Occipital lobe (tissue), 2 donors: ENCODE data around the gene ATP6AP1. TPM values are rescaled to one million over a fixed set of nuclear protein-coding genes. Genes with fewer than 3 reads are reported as not detected.
"Not testable (repeated sequence)": the region's sequence is repeated elsewhere in the genome, so short reads cannot be mapped to it uniquely, and the experiment has no call there.

Experiments
- DNase-seq: peaks from one replicate; lab custom pipeline; 2025; lab: John Stamatoyannopoulos, UW
- total RNA-seq: library from RNA; depleted of rRNA; stranded (reverse); fragments of >200 nt; gene quantifications from one replicate; pipeline ENCODE4 v1.2.3, GENCODE V29; 2014

Gene ATP6AP1, protein sequence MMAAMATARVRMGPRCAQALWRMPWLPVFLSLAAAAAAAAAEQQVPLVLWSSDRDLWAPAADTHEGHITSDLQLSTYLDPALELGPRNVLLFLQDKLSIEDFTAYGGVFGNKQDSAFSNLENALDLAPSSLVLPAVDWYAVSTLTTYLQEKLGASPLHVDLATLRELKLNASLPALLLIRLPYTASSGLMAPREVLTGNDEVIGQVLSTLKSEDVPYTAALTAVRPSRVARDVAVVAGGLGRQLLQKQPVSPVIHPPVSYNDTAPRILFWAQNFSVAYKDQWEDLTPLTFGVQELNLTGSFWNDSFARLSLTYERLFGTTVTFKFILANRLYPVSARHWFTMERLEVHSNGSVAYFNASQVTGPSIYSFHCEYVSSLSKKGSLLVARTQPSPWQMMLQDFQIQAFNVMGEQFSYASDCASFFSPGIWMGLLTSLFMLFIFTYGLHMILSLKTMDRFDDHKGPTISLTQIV
- 42.7 TPM for total RNA-seq

DNA sequence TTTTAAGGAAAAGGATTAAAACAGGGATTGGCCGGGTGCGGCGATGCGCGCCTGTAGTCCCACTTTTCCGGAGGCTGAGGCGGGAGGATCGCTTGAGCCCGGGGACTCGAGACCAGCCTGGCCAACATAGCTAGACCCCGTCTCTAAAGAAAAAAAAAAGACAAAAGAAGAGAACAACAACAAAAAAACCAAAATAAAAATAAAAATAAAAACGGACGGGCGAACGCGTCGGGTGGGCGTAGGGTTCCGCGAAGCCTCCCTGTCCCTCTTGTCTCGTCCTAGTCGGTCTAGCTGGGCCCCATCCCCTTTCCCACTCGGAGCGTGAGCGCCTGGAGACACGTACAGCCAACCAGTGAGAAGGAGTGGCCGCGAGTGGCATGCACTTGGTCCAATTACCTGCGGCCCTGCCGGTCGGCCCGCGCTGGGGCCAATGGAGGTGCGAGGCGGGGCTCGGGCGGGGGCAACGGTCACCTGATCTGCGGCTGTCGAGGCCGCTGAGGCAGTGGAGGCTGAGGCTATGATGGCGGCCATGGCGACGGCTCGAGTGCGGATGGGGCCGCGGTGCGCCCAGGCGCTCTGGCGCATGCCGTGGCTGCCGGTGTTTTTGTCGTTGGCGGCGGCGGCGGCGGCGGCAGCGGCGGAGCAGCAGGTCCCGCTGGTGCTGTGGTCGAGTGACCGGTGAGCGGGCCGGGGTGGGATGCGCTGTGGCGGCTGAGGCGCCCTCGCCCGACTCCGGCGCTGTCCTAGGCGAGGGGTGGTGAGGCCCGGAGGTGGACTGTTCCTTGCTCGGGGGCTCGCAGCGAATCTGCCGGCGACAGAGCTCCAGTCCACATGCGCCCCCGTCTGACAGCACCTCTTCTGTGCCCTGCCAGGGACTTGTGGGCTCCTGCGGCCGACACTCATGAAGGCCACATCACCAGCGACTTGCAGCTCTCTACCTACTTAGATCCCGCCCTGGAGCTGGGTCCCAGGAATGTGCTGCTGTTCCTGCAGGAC is at the start of gene ATP6AP1:
ATP6AP1 (plus strand) TSS at position 502 of the 996 bp plus-strand sequence; CDS start at position 518, 16 bp downstream.
- peak; percentile 83 for DNase-seq

DNA sequence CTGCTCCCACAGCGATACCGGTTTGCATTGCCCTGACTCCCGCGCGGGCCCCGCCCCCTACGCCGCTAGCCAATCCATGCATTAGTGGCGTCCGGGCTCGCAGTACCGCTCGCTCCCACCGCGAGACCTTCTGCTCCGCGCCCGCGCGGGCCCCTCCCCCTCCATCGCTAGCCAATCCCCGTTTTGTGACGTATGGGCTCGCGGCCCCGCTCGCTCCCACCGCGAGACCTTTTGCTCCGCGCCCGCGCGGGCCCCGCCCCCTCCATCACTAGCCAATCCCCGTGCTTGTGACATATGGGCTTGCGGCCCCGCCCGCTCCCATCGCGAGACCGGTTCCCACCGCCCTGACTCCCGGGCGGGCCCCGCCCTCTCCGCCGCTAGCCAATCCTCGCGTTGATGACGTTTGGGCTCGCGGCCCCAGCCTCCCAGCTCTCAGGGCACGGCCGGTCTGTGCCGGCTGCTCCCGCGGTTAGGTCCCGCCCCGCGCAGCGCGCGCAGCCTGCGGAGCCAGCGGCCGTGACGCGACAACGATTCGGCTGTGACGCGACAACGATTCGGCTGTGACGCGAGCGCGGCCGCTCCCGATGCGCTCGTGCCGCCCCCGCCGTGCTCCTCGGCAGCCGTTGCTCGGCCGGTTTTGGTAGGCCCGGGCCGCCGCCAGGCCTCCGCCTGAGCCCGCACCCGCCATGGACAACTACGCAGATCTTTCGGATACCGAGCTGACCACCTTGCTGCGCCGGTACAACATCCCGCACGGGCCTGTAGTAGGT is 49.5 kb upstream of the ATP6AP1 start, which contains the start of gene EMD:
EMD (plus strand) TSS at position 497 of the 770 bp plus-strand sequence; CDS start at position 687, 190 bp downstream.
- DNase-seq = peak; percentile 99

DNA sequence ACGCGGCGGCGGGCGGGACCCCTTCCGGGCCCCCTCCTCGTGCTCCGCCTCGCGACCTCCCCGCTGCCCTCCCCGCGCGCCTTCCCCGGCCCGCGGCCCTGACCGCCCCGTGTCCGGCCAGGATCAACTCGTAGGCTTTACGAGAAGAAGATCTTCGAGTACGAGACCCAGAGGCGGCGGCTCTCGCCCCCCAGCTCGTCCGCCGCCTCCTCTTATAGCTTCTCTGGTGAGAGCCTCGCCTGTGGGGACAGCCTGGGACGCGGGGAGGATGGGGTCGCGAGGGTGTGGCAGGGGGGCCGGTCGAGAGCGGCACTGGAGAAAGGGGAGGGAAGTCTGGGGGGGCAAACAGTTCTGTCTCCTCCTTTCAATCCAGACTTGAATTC is 48.9 kb upstream of the ATP6AP1 start:
- DNase-seq = no peak

DNA sequence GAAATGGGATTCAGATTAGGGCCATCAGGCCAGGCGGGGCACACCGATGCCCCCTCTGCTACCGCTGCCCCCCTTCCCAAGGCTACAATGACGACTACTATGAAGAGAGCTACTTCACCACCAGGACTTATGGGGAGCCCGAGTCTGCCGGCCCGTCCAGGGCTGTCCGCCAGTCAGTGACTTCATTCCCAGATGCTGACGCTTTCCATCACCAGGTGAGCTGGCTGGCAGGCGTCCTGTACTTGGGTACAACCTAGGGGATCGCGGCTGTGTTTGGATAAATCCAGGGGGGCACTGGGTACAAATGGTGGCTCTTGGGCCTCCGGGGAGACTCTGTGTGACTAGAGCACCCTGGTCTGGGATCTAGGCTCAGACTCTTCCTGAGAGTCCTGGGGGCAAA is 48.3 kb upstream of the ATP6AP1 start:
- DNase-seq = no peak

DNA sequence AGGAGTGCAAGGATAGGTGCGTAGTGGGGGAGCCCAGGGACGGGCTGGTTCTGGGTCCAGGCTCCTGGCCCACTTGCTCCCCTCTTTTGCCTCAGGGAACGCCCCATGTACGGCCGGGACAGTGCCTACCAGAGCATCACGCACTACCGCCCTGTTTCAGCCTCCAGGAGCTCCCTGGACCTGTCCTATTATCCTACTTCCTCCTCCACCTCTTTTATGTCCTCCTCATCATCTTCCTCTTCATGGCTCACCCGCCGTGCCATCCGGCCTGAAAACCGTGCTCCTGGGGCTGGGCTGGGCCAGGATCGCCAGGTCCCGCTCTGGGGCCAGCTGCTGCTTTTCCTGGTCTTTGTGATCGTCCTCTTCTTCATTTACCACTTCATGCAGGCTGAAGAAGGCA is 47.7 kb upstream of the ATP6AP1 start:
- DNase-seq = no peak

DNA sequence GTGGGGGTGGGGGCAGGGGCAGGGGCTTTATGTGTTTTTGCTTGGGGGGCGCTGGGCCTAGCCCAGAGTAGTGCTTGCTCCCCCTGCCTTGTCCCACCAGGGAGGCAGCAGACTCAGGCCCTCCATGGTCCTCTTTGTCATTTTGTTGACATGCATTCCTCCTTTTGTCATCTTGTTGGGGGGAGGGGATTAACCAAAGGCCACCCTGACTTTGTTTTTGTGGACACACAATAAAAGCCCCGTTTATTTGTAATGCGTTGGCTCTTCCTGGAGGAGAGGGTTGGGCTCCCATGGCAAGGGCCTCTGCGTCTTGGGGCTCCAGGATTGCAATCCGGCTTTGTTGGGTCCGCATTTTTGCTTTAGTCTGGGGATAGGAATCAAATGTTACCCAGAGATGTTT is 47.2 kb upstream of the ATP6AP1 start:
- DNase-seq = no peak

DNA sequence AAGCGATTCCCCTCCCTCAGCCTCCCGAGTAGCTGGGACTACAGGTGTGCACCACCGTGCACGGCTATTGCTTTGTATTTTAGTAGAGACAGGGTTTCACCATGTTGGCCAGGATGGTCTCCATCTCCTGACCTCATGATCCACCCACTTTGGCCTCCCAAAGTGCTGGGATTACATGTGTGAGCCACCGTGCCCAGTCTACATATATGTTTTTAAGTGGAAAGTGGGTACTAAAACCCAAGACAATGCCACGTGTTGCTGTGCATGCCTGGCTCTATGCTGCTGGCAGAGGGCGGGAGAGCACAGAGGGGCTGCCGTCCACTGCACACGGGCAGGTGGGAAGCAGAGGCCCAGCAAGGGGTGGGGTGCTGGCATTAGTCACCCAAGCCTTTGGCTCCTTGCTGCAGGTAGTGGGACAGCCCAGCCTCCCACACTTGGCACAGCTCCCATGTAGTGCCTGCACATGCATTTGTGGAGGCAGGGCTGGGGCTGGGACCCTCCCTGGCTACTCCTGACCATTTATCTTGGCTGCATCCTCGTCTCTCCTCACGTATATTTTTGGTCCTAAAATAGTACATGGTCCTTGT is 45.9 kb upstream of the ATP6AP1 start:
- no peak for DNase-seq

DNA sequence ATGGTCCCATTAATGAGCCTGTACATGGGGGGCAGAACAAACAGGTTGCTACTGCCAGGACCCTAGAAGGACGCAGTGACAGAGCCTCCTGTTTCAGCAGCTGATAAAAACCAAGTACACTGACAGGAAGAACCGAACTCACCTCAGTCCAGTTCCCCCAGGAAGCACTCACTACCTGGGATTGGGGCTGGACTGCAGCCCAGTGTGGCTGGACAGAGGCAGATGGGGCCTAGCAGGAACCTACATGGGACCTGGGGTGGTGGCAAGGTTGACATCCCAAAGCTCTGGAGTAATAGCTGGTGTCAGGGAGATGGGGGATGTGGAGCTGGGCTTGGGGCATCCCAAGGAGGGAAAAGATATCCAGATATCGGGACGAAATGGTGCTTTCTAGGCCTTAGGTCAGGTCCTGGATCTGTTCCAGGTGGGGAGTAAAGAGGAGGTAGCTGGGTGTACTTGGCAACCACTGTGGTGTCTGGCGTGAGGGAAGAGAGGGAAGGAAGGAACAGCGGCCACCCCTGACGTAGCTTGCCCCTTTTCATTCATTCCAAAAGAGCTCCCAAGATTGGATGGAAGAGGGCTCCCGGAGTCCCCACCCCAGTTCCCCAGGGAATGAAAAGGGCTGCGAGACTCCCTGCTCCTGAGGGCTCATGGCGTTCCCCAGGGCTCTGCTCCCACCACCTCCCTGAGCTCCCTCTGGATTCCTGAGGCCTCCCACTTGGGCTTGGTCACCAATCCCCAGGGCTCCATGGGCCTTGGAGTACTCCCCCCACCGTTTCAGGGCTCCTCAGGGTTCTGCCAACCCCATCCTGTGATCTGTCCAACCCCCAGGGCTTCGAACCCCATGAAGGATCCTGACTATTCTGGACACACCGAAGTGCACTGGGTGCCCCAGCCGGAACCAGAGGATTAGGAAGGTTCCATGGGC is 44.9 kb upstream of the ATP6AP1 start:
- DNase-seq = no peak

DNA sequence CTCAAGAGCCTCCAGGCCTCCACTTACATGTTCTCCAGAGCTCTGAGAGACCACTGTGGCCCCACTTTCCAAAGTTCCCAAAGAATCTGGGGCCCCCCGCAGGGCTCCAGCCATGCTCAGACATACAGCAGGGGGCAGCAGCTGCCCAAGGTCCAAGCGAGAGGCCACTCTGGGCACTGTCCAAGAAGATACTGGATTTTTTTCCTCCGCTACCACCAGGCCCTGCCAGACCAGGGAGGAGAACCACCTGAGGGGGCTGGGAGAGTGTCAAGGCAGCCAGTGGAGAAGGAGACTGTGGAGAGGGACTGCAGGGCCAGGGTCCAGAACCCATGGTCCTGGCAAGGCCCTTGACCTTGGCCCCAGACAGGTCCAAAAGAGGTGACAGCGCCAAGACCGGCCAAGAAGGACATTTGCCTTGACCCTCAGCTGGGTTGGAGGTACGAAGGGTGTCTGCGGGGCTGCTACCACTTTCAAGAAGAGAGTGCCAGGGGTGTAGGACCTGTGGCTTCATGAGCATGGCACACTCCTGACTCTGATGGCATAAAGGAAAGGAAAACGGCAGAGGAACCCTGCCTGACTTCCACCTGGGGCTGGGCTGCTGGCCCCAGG is 44.1 kb upstream of the ATP6AP1 start:
- no peak for DNase-seq

DNA sequence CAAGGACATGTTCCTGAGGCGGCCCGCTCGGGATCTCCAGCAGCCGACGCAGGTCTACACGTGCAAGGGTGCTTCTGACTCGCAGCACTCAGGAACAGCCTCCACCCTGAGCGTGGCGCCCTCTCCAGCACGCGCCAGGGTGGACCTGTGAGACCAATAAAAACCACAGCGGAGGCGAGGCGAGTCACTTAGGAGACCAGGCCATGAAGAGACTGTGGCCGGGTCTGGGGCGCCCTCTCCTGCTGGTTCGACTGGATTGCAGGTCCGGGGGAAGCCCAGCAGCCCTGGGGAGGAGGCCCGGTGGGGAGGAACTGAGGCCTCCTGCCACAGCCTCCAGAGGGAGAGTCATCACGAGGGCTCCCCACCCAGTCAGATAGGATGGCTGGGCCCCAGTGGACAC is 40.4 kb upstream of the ATP6AP1 start:
- not testable (repeated sequence) for DNase-seq

DNA sequence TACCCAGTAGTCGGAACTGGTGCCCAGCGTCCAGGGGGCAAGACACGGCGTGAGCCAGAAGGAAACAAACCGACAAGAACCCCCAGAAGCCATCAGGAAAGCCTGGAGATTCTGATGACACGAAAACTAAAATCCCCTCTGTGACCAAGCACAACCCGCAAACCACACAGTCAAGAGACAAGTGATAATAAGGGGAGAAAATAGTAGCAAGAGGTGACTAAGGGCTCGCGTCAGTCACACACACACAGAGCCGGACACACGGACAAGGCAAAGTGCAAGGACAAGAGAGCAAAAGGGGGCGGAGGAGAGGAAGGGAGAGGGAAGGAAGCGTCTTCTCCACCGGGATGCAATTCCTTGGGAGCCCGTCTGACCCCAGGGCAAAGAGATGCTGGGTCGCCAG is 39.8 kb upstream of the ATP6AP1 start:
- not testable (repeated sequence) for DNase-seq

DNA sequence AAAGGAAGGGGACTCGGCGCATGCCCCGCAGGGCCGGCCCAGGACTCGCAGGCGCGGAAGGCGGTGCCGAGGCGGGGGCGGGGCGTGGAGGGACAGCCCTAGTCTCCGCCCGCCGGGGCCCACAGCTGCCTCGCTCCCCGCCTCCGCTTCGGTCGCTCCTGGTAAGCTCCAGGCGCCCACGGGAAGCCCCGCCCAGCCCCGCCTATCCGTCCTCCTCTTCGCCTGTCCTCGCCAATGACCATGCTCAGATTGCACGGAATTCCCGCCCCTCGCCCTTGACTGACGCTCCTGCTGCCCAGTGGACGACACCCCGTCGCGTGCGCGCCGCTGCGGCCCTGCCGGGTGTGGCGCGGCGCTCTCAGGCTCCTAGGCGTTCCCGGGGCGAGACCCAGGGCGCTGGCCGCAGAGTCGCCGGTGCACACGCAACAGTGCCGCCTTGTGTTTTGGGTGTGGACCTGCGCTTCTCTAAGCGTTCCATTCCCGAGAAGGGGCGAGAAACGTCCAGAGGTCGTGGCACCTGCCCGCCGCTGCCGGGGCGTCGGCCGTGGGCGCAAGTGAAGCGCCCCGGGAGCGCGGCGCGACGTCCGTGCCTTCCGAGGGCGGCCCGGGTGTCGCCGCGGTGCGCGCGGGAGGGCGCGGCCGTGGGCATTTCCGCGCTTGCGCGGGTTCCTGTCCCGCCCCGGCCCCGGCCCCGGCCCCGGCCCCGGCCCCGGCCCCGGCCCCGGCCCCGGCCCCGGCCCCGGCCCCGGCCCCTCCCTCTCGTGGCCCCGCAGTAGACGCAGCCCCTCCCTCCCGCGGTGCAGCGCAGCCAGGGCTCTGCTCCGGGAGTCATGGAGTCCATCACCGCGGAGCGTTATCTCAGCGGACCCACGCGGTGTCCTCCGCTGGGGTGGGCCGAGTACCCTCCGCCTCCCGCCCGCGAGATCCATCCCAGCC is 38.4 kb upstream of the ATP6AP1 start:
- DNase-seq = not testable (repeated sequence)

DNA sequence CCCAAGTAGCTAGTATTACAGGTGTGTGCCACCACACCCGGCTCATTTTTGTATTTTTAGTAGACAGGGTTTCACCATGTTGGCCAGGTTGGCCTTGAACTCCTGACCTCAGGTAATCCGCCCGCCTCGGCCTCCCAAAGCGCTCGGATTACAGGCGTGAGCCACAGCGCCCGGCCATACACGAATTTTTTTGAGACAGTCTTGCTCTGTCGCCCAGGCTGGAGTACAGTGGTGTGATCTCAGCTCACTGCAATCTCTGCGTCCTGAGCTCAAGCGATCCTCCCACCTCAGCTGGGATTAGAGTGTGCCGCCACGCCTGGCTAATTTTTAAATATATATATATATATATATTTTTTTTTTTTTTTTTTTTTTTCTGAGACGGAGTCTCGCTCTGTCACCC is 32.1 kb upstream of the ATP6AP1 start:
- DNase-seq = not testable (repeated sequence)

DNA sequence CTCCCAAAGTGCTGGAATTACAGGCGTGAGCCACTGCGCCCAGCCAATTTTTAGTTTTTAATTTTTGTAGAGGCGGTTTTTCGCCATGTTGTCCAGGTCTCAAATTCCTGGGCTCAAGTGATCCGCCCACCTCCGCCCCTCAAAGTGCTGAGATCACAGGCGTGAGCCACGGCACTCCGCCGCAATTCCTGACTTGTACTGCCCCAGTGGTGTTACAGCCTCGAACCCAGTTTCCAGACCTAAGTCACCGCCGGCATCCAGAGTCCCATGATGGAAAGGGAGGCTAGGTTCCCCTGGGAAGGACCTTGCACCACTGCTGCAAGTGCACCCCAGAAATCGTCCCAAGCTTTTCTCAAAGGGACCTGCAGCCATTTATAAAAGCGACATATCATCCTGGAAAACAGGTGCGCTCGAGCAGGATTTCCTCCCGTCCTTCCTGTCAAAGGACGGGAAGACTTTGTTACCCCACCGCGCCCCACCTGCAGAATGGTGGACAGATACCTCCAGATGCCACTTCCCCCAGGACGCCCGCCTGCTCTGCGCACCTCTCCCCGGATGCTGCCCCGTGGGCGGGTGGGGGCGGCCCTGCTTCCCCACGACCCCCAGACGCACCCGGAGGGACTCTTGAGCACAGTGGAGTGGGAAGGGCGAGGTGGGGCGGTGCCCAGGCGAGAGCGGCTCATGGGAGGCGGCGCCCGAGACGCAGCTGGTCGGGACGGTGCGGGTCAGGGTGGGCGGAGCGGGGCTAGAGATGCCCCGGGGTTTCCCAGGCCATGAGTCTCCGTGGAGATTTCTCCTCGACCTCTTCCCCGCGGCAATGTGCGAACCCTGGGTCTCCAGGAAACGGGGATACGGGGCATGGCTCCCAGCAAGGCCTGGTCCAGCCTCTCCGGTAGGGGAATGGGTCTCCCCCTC is 31.2 kb upstream of the ATP6AP1 start:
- peak; percentile 56 for DNase-seq

DNA sequence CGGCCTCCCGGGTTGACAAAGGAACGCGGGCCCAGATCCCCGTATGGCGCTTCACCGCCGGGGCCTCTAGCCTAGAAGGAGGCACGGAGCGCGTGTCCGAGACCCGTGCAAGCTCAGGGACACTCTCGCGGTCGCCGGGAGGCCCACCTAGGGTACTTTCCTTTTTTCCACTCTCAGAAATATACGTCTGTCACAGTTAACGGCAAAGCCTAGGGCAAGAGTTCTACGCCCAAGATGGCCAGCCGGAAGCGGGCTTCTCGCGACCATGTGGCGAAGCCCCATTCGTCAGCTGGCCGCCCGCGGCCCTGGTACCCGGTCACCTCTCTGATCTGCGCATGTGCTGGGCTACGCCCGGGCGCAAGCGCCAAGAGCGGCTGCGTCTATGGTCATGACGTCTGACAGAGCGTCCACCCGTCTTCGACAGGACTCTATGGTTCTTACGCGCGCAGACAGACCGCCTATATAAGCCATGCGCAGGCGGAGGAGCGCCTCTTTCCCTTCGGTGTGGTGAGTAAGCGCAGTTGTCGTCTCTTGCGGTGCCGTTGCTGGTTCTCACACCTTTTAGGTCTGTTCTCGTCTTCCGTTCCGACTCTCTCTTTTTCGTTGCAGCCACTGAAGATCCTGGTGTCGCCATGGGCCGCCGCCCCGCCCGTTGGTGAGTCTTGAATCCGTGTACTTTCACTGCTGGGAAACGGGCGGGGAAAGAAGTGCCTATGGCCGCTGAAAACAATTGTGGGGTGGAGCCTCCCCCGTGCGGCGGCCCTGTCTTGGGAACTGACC is 30.4 kb upstream of the ATP6AP1 start, which contains the start of gene RPL10:
RPL10 (plus strand) TSS at position 490 of the 780 bp plus-strand sequence; CDS start at position 633, 143 bp downstream.
- peak; percentile 81 for DNase-seq
